ENCODE measurements around the gene MYH9.

MYH9 gene

DNA sequence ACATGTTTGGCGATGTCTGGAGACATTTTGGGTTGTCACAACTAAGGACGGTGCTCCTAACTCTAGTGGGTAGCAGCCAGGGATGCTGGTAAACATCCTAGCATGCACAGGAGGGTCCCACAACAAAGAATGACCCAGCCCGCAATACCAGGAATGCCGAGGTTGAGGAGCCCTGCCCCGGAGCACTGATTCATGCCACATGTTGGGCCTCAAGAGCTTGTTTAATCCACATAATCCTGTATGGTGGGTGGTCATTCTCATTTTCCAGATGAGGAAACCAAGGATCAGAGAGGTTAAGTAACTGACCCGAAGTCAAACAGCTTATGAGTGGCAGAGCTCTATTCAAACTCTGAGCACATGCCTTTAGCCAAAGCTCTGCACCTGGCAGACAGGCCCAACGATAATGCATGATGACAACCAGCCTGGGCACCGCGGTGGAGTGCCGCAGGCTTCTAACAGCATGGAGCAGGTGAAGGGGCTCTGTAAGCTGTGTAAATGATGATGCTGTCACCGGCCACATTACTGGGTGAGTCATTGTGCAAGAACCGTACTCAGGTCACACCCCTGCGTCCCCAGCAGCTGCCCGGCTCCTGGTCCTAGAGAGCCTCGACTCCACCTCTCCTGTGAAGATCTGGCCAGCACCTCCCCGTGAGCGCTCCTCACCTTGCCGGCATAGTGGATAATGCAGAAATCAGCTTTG is 76.2 kb downstream of the MYH9 start:
- Histone ChIP-seq H3K36me3 (replicated peaks; ENCODE audit: insufficient read depth, low read length) (peaks cover 47% of the 10 kb centered on the region), H3K4me1 (ENCODE audit: low read length) (no peaks in the 10 kb centered on the region), H3K9me2 (replicated peaks; ENCODE audit: insufficient read depth, low read length) (no peaks in the 10 kb centered on the region), H3F3A (ENCODE audit: insufficient read depth, low read length) (peaks cover 11% of the 10 kb centered on the region), H3K27ac (ENCODE audit: low read length) (no peak overlapping the region), H3K79me2 (ENCODE audit: low read length) (peaks cover 88% of the 10 kb centered on the region), H3K9me3 (replicated peaks; ENCODE audit: insufficient read depth, low read length) (no peaks in the 10 kb centered on the region), H3K4me2 (ENCODE audit: low read depth, low read length) (no peak overlapping the region), H4K20me1 (ENCODE audit: insufficient read depth, low read length) (no peaks in the 10 kb centered on the region; the same call in 1 of the 2 replicates), H3K9ac (ENCODE audit: low read length) (no peak overlapping the region), H2AFZ (ENCODE audit: low read length) (no peak overlapping the region), H3K27me3 (replicated peaks; ENCODE audit: insufficient read depth, low read length) (no peaks in the 10 kb centered on the region), H3K4me3 (ENCODE audit: low read length) (no peak overlapping the region)
- TF ChIP-seq EZH2phosphoT487 (IDR thresholded peaks at IDR 0.05; ENCODE audit: low read length): no peak
- TF ChIP-seq, protein P1, sequence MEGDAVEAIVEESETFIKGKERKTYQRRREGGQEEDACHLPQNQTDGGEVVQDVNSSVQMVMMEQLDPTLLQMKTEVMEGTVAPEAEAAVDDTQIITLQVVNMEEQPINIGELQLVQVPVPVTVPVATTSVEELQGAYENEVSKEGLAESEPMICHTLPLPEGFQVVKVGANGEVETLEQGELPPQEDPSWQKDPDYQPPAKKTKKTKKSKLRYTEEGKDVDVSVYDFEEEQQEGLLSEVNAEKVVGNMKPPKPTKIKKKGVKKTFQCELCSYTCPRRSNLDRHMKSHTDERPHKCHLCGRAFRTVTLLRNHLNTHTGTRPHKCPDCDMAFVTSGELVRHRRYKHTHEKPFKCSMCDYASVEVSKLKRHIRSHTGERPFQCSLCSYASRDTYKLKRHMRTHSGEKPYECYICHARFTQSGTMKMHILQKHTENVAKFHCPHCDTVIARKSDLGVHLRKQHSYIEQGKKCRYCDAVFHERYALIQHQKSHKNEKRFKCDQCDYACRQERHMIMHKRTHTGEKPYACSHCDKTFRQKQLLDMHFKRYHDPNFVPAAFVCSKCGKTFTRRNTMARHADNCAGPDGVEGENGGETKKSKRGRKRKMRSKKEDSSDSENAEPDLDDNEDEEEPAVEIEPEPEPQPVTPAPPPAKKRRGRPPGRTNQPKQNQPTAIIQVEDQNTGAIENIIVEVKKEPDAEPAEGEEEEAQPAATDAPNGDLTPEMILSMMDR (IDR thresholded peaks at IDR 0.05; ENCODE audit: low read length): no peak
- no peak for TF ChIP-seq EZH2 (optimal IDR thresholded peaks at IDR 0.05; ENCODE audit: low read depth, low read length)
- DNase-seq: no peak

DNA sequence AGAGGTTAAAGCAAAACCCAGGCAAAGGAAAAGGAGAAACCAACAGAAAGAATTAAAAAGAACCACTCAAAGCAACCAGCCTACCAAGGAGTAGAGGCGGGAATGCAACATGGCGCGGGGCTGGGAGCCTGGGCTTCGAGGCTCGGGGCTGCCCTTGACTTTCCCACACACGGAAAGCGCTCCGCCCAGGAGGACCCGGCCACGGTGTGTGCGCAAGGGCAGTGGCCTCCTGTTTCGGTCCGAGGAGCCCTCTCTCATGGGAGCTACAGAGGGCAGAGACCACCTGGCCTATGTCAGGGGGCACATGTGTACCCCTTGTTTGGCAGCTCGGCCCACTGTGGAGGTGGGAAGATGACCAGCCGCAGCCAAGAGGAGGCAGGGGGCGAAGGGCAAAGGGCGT is 78.9 kb downstream of the MYH9 start:
- Histone ChIP-seq H2AFZ (ENCODE audit: low read length) (no peak overlapping the region), H3K27me3 (replicated peaks; ENCODE audit: insufficient read depth, low read length) (no peaks in the 10 kb centered on the region), H3K36me3 (replicated peaks; ENCODE audit: insufficient read depth, low read length) (peaks cover 47% of the 10 kb centered on the region), H3K9ac (ENCODE audit: low read length) (no peak overlapping the region), H3F3A (ENCODE audit: insufficient read depth, low read length) (peaks cover 7% of the 10 kb centered on the region; the same call in 1 of the 2 replicates), H3K4me2 (ENCODE audit: low read depth, low read length) (no peak overlapping the region), H3K9me3 (replicated peaks; ENCODE audit: insufficient read depth, low read length) (no peaks in the 10 kb centered on the region), H4K20me1 (ENCODE audit: insufficient read depth, low read length) (no peaks in the 10 kb centered on the region; the same call in 1 of the 2 replicates), H3K4me3 (ENCODE audit: low read length) (no peak overlapping the region), H3K4me1 (ENCODE audit: low read length) (no peaks in the 10 kb centered on the region), H3K79me2 (ENCODE audit: low read length) (peaks cover 85% of the 10 kb centered on the region), H3K9me2 (replicated peaks; ENCODE audit: insufficient read depth, low read length) (no peaks in the 10 kb centered on the region), H3K27ac (ENCODE audit: low read length) (no peak overlapping the region)
- TF ChIP-seq EZH2 (optimal IDR thresholded peaks at IDR 0.05; ENCODE audit: low read depth, low read length) (no peak), EZH2phosphoT487 (IDR thresholded peaks at IDR 0.05; ENCODE audit: low read length) (no peak)
- TF ChIP-seq, protein P1 (IDR thresholded peaks at IDR 0.05; ENCODE audit: low read length): no peak
- no peak for DNase-seq

DNA sequence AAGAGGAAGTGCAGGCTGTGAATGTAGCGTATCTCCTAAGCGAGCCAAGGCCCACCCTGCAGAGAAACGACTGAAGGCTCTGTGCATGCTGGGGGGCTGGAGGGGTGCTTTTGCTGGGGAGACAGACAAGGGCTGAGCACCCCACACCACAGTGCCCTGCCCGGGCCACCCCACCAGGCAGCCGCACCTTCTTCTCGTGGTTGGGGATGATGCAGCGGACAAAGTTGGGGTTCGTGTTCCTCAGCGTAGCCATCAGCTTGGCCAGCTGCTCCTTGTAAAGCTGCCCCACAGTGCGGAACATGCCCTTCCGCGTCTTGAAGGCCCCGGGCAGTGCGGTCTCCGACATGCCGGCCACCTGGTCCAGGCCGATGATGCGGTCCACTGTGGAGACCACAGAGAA is 81.5 kb downstream of the MYH9 start:
- Histone ChIP-seq H3K9me2 (replicated peaks; ENCODE audit: insufficient read depth, low read length) (no peaks in the 10 kb centered on the region), H3K36me3 (replicated peaks; ENCODE audit: insufficient read depth, low read length) (peaks cover 29% of the 10 kb centered on the region), H4K20me1 (ENCODE audit: insufficient read depth, low read length) (no peaks in the 10 kb centered on the region; the same call in 1 of the 2 replicates), H3K9me3 (replicated peaks; ENCODE audit: insufficient read depth, low read length) (no peaks in the 10 kb centered on the region), H3K4me2 (ENCODE audit: low read depth, low read length) (no peak overlapping the region), H3K27me3 (replicated peaks; ENCODE audit: insufficient read depth, low read length) (no peaks in the 10 kb centered on the region), H3K79me2 (ENCODE audit: low read length) (peaks cover 68% of the 10 kb centered on the region), H3K4me1 (ENCODE audit: low read length) (no peaks in the 10 kb centered on the region), H2AFZ (ENCODE audit: low read length) (no peak overlapping the region), H3K27ac (ENCODE audit: low read length) (no peak overlapping the region), H3K9ac (ENCODE audit: low read length) (no peak overlapping the region), H3F3A (ENCODE audit: insufficient read depth, low read length) (peaks cover 14% of the 10 kb centered on the region), H3K4me3 (ENCODE audit: low read length) (no peak overlapping the region)
- no peak for DNase-seq
- TF ChIP-seq EZH2 (optimal IDR thresholded peaks at IDR 0.05; ENCODE audit: low read depth, low read length): no peak
- TF ChIP-seq, protein P1 (IDR thresholded peaks at IDR 0.05; ENCODE audit: low read length): no peak
- TF ChIP-seq EZH2phosphoT487 (IDR thresholded peaks at IDR 0.05; ENCODE audit: low read length): no peak
